Vagina (tissue), 2 donors: Measurements from ENCODE around the gene CCNL1.

Source experiments
- CTCF ChIP-seq, 3 experiments: fragments of 450-650 bp in 2 of 3; fragments of 200-600 bp in 1 of 3; sonication (generic) in 1 of 3; IDR thresholded peaks; one replicate each; pipeline ENCODE4 v1.5.1; 2017 to 2019; ENCODE audit warnings: antibody characterized with exemption in 3 of 3, mild to moderate bottlenecking in 2 of 3, moderate library complexity in 2 of 3
- POLR2A ChIP-seq, 2 donors: fragments of 450-650 bp; IDR thresholded peaks; one replicate each; pipeline ENCODE4 v1.6.1; 2017; ENCODE audit warnings: antibody characterized with exemption in 2 of 2, mild to moderate bottlenecking in 2 of 2, moderate library complexity in 2 of 2
- POLR2AphosphoS5 ChIP-seq, 2 donors: sonication (generic); formaldehyde crosslinking; IDR thresholded peaks; one replicate each; pipeline ENCODE4 v1.9.0; 2017; ENCODE audit warnings: antibody characterized with exemption in 2 of 2, mild to moderate bottlenecking in 2 of 2, low read depth in 1 of 2; ENCODE audit not compliant: insufficient read depth in 1 of 2

- TF ChIP-seq CTCF (IDR thresholded peaks at IDR 0.05) (no peak), POLR2A (IDR thresholded peaks at IDR 0.05) (no peak), POLR2AphosphoS5 (IDR thresholded peaks at IDR 0.05; ENCODE audit: insufficient read depth in 1 of 2, low read depth in 1 of 2) (no peak)
Observed at GRCh38 chr3:157167371-157168042, 7.6 kb upstream of the CCNL1 start.
